ENCODE data around the gene APEX2.

Gene APEX2

DNA sequence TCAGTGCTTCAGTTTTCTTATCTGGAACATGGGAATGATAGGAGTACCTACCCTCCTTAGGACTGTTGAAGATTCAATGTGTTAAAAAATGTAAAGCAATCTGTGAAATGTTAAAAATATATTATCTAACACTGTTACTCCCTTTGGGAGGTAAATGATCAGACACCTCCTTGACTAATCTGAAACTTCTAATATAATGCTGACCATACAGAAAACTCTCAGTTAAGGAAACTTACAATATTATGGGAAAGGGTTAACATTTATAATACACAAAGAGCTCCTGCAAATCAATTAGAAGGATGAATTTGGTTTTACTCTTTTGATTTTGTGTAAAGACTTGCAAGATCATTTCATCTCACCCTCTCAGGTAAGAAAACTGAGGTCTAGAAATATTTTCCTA, 4.5 kb upstream of the APEX2 start:
- Mint-ChIP-seq H3K27me3 (no peaks in the 10 kb centered on the region), H3K4me3 (no peak overlapping the region), H3K27ac (no peak overlapping the region), H3K4me1 (ENCODE audit: low read depth) (no peaks in the 10 kb centered on the region), H3K9me3 (no peaks in the 10 kb centered on the region), H3K36me3 (ENCODE audit: low read depth) (no peaks in the 10 kb centered on the region)

DNA sequence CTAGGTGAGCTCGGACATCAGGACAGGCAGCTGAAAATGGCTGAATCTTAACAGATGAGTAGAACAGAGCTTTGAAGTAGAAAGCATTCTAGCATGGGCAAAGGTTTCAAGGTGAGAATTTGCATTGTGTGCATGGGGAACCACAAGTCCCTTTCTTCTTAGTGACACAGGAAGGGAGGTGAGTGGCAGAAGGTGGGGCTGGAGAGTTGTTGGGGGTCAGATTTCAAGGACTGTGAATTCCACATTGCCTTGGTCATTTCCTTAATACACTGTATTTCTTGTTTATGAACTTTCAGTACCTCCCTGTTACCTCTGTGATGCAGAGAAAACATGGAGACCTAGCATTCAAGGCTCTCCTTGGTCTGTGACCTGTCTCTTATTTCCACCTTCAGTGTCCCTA, 4.1 kb downstream of the APEX2 start:
- peaks cover 43% of the 10 kb centered on the region for H3K4me1 Mint-ChIP-seq (ENCODE audit: low read depth)
- H3K36me3 Mint-ChIP-seq (ENCODE audit: low read depth), result peaks cover 49% of the 10 kb centered on the region
- no peak overlapping the region for H3K4me3 Mint-ChIP-seq
- no peak overlapping the region for H3K27ac Mint-ChIP-seq
- no peaks in the 10 kb centered on the region for H3K9me3 Mint-ChIP-seq
- H3K27me3 Mint-ChIP-seq, result no peaks in the 10 kb centered on the region

DNA sequence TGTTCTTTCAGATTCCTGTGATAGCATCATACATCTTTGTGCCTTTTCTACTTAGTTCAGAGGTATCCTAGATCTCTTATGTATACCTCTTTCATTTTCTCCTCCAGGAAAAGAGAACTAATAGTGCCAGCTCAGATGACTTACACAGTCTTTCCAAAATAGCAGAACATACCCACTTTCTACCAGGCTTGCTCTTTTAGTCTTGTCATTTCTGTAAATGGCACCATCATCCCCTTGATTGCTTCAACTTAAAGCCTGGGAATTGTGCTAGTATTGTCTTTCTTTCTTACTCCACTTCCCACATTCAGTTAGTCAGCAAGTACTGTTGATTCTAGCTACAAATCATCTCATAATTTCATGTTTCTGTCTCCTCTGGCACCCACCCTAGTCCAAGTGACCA, 5.1 kb downstream of the APEX2 start:
- Mint-ChIP-seq H3K27me3 (no peaks in the 10 kb centered on the region), H3K27ac (no peak overlapping the region), H3K36me3 (ENCODE audit: low read depth) (peaks cover 49% of the 10 kb centered on the region), H3K4me1 (ENCODE audit: low read depth) (peaks cover 46% of the 10 kb centered on the region), H3K9me3 (no peaks in the 10 kb centered on the region), H3K4me3 (no peak overlapping the region)

DNA sequence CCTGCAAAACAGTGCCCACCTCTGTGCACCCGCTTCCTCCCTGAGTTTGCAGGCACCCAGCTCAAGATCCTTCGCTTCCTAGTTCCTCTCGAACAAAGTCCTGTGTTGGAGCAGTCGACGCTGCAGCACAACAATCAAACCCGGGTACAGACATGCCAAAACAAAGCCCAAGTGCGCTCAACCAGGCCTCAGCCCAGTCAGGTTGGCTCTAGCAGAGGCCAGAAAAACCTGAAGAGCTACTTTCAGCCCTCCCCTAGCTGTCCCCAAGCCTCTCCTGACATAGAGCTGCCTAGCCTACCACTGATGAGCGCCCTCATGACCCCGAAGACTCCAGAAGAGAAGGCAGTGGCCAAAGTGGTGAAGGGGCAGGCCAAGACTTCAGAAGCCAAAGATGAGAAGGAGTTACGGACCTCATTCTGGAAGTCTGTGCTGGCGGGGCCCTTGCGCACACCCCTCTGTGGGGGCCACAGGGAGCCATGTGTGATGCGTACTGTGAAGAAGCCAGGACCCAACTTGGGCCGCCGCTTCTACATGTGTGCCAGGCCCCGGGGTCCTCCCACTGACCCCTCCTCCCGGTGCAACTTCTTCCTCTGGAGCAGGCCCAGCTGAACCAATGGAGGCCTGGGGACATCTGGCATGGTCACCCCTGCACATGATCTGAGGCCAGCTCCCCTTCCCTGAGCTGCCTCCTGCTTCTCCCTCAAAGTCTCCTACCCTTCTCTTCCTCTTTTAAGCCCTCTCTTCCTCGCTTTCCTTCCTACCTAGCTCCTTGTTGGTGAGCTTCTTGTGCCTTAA, 6.9 kb downstream of the APEX2 start:
- H3K27ac Mint-ChIP-seq, result no peak overlapping the region
- no peaks in the 10 kb centered on the region for H3K9me3 Mint-ChIP-seq
- peaks cover 34% of the 10 kb centered on the region for H3K4me1 Mint-ChIP-seq (ENCODE audit: low read depth)
- peaks cover 46% of the 10 kb centered on the region for H3K36me3 Mint-ChIP-seq (ENCODE audit: low read depth)
- H3K4me3 Mint-ChIP-seq, result no peak overlapping the region
- no peaks in the 10 kb centered on the region for H3K27me3 Mint-ChIP-seq

DNA sequence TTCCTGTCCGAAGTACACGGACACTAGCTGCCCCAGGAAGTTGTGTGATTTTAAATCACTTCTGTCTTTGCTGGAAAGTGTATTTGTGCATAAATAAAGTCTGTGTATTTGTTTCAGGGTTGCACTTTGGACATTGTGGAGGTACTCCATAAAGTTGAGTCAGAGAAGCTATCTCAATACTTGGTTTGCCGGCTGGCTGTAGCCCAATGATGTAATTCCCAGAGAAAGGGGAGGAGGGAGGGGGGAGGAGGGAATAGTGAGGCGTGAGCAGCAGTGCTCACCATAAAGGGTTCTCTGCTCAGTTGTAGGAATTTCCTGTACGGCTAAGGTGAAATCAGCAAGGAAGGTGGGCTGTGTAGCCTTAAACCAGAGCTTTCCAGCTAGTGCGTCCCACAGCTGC, 7.5 kb downstream of the APEX2 start:
- Mint-ChIP-seq H3K27me3 (no peaks in the 10 kb centered on the region), H3K4me3 (no peak overlapping the region), H3K4me1 (ENCODE audit: low read depth) (peaks cover 27% of the 10 kb centered on the region), H3K27ac (no peak overlapping the region), H3K36me3 (ENCODE audit: low read depth) (peaks cover 40% of the 10 kb centered on the region), H3K9me3 (no peaks in the 10 kb centered on the region)

DNA sequence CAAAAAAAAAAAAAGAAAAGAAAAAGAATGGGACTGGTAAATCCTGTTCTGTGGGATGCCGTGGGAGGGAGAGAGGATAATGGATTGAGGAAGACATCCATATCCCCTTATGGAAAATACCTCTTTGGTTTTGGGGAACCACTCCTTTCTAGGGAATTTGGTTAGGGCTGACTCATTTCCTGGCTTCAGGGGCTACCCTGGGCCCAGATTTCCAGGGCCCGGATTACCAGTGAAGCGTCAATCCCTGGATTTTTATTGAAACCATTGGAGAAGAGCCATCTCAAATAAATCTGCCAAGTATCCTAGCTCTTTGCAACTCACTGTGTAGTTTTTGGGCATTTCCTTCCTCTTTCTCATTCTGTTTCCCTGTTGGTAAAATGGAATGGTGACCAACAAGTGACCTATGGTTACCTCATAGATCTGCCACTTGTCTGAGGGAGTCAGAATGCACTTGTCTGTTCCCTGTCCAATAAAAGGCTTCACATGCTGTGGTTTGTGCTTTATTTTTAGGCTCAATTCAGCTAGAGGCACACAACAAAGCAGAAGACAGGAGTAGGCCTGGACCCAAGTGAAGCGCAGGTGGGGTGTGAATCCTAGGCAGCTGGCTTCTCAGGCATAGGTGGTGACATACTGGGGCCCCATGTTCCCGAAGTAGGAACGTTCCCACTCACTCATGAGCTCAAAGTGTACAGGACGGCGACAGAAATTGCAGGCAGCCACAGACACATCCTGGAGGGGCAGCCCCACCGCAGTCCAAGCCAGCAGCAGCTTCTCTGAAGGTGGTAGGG, 8.6 kb downstream of the APEX2 start:
- no peaks in the 10 kb centered on the region for H3K9me3 Mint-ChIP-seq
- no peaks in the 10 kb centered on the region for H3K27me3 Mint-ChIP-seq
- H3K36me3 Mint-ChIP-seq (ENCODE audit: low read depth), result peaks cover 33% of the 10 kb centered on the region
- no peak overlapping the region for H3K4me3 Mint-ChIP-seq
- H3K4me1 Mint-ChIP-seq (ENCODE audit: low read depth), result peaks cover 19% of the 10 kb centered on the region
- no peak overlapping the region for H3K27ac Mint-ChIP-seq

DNA sequence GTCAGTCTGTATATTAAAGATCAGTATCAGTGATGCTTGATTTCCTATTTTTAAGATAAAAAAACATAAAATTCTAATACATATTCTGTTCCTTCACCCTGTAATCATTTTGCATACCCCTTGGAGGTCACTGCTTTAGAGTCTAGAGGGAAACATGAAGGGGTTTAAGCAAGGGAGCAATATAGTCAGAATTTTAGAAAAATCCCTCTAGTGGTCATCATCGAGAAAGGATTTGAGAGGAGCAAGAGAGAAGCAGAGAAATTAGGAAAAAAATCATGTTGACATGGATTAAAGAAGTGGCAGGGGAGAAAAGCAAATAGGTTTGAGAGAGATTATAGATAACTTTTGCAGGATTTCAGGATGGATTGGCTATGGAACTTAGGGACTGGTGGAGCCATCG, 11.1 kb downstream of the APEX2 start:
- Mint-ChIP-seq H3K27me3 (no peaks in the 10 kb centered on the region), H3K9me3 (no peaks in the 10 kb centered on the region), H3K27ac (no peak overlapping the region), H3K4me1 (ENCODE audit: low read depth) (peaks cover 17% of the 10 kb centered on the region), H3K4me3 (no peak overlapping the region), H3K36me3 (ENCODE audit: low read depth) (peaks cover 14% of the 10 kb centered on the region)

DNA sequence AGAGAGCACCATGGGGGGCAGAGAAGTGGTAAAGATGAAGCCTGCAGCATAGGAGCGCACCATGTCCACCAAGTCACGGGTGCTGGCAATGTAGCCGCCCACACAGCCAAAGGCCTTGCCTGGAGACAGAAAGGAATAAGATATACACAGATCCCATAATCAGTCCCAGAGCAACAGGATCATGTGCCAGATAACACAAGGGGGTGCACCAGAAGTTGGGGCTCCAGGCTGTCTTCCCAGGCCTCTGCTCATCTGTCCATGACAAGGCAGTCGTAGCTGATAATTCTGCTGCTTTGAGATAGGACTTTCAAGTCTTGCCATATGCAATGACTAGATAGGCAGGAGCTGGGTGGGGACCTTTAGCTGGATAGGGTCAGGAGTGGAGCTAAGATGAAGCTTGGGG, 14.7 kb downstream of the APEX2 start:
- Mint-ChIP-seq H3K4me1 (ENCODE audit: low read depth) (no peaks in the 10 kb centered on the region), H3K36me3 (ENCODE audit: low read depth) (no peaks in the 10 kb centered on the region), H3K4me3 (no peak overlapping the region), H3K9me3 (no peaks in the 10 kb centered on the region), H3K27me3 (no peaks in the 10 kb centered on the region), H3K27ac (no peak overlapping the region)

DNA sequence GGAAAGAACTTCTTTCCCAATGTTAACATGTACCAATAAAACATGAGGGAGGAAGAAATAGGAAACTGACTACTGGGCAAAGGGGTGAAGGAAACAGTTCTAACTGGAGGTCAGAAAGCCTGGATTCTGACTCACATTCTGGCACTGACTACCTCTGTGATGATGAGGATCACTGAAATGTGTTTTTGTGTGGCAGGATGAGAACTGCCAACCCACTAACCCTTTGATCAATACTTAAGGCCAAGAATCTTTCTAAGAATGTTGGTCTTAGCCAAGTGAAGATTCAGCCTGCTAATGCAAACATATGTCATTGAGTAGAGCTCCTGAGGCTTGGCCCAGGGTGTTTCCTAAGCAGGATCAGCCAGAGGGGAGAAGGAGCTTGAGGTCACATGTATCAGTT, 26.0 kb downstream of the APEX2 start:
- no peaks in the 10 kb centered on the region for H3K4me1 Mint-ChIP-seq (ENCODE audit: low read depth)
- no peaks in the 10 kb centered on the region for H3K9me3 Mint-ChIP-seq
- H3K36me3 Mint-ChIP-seq (ENCODE audit: low read depth), result peaks cover 2% of the 10 kb centered on the region
- no peaks in the 10 kb centered on the region for H3K27me3 Mint-ChIP-seq
- H3K4me3 Mint-ChIP-seq, result no peak overlapping the region
- H3K27ac Mint-ChIP-seq, result no peak overlapping the region

DNA sequence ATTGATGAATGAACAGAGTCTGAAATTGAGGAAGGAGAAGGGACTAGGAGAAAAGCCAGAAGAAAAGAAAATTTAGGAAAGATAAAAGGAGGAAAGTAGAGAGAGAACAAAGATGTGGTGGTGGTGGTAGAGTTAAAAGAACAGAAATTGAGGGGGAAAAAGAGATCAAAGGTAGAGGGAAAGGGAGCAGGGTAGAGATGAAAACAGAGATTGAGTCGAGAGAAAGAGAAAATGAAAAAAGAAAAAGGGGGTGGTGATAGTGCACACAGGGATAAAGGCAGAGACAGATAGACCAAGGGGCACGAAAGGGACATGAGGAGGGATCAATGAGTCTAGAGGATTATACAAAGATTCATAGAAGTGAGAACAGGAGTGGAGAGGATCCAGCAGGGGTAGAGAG, 26.7 kb downstream of the APEX2 start:
- Mint-ChIP-seq H3K9me3 (no peaks in the 10 kb centered on the region), H3K4me3 (no peak overlapping the region), H3K4me1 (ENCODE audit: low read depth) (no peaks in the 10 kb centered on the region), H3K27ac (peak overlapping the region; percentile 36), H3K27me3 (no peaks in the 10 kb centered on the region), H3K36me3 (ENCODE audit: low read depth) (no peaks in the 10 kb centered on the region)

DNA sequence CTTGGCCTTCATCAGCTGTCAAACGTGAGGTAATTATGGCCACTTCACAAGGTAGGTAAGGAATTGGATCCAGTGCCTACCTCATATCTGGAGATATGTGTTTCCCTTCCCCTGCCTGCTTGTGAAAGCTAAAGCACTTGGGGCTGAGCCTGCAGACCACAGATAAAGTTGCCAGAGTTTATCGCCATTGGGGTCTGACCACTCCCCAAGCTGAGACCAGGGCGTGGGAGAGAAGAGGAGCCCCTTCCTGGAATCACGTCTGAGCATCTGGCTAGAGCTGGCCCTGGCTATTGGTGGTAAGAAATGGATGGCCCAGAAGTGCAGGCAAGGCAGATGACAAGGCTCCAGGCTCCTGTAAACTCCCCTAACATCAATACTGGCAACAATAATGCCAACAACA, 27.9 kb downstream of the APEX2 start:
- Mint-ChIP-seq H3K27me3 (no peaks in the 10 kb centered on the region), H3K36me3 (ENCODE audit: low read depth) (no peaks in the 10 kb centered on the region), H3K27ac (no peak overlapping the region), H3K4me1 (ENCODE audit: low read depth) (no peaks in the 10 kb centered on the region), H3K4me3 (no peak overlapping the region), H3K9me3 (no peaks in the 10 kb centered on the region)

DNA sequence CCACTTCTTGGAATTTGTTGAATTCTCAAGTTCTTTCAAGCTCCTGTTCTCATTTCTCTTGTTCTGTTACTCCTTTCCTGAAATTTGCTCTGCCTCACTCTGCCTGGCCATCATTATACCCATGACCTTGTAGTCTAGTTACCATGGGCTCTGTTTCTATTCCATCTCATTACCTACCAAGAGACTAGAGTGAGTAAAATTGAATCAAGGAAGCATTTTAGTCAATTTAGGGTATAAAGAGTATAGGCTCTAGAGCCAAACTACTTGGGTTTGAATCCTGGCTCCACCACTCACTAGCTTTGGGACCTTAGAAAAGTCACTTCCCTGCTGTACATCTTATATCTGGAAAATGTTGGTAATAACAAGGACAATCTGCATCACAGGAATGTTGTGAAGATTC, 28.4 kb downstream of the APEX2 start:
- no peaks in the 10 kb centered on the region for H3K36me3 Mint-ChIP-seq (ENCODE audit: low read depth)
- no peaks in the 10 kb centered on the region for H3K27me3 Mint-ChIP-seq
- H3K9me3 Mint-ChIP-seq, result no peaks in the 10 kb centered on the region
- no peaks in the 10 kb centered on the region for H3K4me1 Mint-ChIP-seq (ENCODE audit: low read depth)
- no peak overlapping the region for H3K4me3 Mint-ChIP-seq
- no peak overlapping the region for H3K27ac Mint-ChIP-seq

DNA sequence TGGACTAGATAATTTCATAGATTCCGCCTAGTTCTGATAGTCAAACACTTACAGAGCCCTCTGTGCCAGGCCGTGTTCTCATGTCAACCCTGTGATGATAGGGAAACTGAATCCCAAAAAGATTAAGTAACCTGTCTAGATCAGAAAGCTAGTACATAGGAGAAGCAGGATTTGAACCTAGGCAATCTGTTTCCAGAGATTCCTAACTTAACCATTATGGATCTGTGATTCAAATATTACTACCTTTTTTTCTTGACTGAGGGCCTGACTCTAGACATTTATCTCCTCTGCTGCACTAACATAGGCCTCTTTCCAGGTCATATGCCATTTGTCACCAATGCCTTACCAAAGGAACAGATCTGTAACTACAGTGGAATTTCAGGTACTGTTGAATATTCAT, 29.1 kb downstream of the APEX2 start:
- Mint-ChIP-seq H3K4me1 (ENCODE audit: low read depth) (no peaks in the 10 kb centered on the region), H3K27ac (no peak overlapping the region), H3K4me3 (no peak overlapping the region), H3K36me3 (ENCODE audit: low read depth) (no peaks in the 10 kb centered on the region), H3K9me3 (no peaks in the 10 kb centered on the region), H3K27me3 (no peaks in the 10 kb centered on the region)

DNA sequence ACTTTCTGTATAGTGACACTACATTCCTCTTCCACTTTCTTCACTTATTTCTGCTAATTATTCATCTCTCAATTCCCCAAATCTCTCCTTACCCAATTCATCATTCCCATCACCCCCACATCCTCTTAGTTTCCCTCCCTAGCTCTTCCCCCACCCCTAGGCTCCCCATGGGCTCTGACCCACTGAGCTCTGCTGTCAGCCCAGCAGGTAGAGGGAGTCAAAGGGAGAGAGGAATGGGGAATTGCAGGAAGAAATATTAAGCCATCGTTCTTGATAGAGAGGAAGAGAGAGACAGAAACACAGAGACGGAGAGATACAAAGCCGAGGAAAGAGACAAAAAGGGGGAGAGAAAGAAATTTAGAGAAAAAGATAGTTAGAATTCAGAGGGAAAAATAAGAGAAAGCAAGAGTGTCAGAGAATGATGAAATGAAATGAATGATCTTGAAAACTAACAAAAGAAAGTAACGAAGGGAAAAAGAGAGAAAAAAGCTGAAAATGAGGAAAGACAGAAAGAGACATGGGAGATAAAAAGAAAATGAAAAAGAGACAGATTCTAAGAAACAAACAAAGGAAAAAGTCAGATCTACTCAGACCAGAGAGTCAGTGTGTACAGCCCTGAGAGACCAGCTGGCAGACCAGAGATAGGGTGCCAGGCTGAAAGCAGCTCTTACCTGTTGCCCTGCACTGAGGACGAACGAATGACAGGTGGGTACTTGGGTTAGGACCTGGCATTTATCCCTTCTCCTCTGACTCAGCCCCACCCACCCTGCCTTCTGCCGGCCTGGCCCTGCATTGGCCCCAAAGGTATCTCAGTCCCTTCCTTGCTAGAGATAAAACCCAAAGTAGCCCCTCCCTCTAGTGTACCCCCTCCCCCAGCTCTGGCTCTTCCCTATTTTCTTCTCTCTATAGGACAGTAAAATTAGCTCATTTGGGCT, 30.4 kb downstream of the APEX2 start, which contains the start of gene ALAS2:
Gene ALAS2 (minus strand): TSS at position 707 of the 935 bp plus-strand sequence. CDS start 4,977 bp downstream, outside the sequence.
- no peaks in the 10 kb centered on the region for H3K36me3 Mint-ChIP-seq (ENCODE audit: low read depth)

DNA sequence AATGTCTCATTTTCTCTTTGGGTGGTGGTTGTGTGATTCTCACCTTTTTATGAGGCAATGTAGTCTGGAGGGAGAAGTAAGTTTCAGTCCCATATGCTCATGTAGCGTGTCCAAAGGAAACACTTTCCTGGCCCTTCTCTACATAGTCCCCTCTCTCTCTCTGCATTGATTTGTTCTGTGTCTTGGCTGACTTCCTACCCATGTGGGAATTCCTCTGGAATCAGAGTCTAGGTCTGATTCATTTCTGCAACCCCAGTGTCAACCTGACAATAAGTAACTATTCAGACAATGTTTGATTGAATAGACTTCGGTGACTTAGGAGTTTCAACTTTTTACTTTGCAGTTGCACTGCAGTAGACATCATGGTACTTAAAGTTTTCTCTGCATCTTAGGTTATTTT, 33.3 kb downstream of the APEX2 start:
- H3K27ac Mint-ChIP-seq, result no peak overlapping the region
- no peaks in the 10 kb centered on the region for H3K4me1 Mint-ChIP-seq (ENCODE audit: low read depth)
- H3K4me3 Mint-ChIP-seq, result no peak overlapping the region
- H3K27me3 Mint-ChIP-seq, result no peaks in the 10 kb centered on the region
- H3K9me3 Mint-ChIP-seq, result no peaks in the 10 kb centered on the region
- H3K36me3 Mint-ChIP-seq (ENCODE audit: low read depth), result no peaks in the 10 kb centered on the region

More for the DNA sequence above, 30.4 kb downstream of the APEX2 start, which contains the start of gene ALAS2:
- no peaks in the 10 kb centered on the region for H3K9me3 Mint-ChIP-seq
- no peak within 1 kb of the TSS for H3K27ac Mint-ChIP-seq
- no peak within 1 kb of the TSS for H3K4me3 Mint-ChIP-seq
- H3K27me3 Mint-ChIP-seq, result no peaks in the 10 kb centered on the region
- H3K4me1 Mint-ChIP-seq (ENCODE audit: low read depth), result no peaks in the 10 kb centered on the region
